GM21526 (cell line): ENCODE data around the gene CRTAC1.

Source experiments
- ATAC-seq: cut with Tn5 transposase; IDR thresholded peaks from one replicate; pipeline ENCODE4 v1.9.1; 2021; ENCODE audit warnings: moderate library complexity; ENCODE audit not compliant: unreplicated experiment, low FRiP score

The CRTAC1 gene

GRCh38 chr10:97925308-97925938 lies 105.0 kb downstream of the CRTAC1 start:
- no peak for ATAC-seq

GRCh38 chr10:97924678-97925077 lies 105.7 kb downstream of the CRTAC1 start:
- ATAC-seq, result no peak

DNA sequence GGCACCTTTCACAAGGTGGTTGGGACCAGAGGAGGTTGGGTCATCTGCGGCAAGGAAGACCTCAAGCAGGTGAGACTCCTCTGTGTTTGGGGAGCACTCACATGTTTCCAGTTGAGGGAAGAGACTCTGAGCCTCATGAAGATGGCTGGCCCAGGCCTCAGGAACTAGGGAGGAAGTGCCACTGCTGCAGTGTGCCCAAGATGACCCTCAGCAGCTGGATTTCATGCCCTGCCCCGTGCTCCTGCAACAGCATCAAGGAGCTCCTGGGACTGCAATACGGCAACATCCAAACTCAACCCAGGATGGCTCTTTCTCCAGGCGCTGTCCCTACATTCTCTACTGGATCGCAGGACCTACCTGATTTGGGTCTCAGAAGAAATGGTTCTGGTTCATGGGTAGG lies 106.9 kb downstream of the CRTAC1 start:
- no peak for ATAC-seq

GRCh38 chr10:97923057-97923456 lies 107.4 kb downstream of the CRTAC1 start:
- no peak for ATAC-seq

DNA sequence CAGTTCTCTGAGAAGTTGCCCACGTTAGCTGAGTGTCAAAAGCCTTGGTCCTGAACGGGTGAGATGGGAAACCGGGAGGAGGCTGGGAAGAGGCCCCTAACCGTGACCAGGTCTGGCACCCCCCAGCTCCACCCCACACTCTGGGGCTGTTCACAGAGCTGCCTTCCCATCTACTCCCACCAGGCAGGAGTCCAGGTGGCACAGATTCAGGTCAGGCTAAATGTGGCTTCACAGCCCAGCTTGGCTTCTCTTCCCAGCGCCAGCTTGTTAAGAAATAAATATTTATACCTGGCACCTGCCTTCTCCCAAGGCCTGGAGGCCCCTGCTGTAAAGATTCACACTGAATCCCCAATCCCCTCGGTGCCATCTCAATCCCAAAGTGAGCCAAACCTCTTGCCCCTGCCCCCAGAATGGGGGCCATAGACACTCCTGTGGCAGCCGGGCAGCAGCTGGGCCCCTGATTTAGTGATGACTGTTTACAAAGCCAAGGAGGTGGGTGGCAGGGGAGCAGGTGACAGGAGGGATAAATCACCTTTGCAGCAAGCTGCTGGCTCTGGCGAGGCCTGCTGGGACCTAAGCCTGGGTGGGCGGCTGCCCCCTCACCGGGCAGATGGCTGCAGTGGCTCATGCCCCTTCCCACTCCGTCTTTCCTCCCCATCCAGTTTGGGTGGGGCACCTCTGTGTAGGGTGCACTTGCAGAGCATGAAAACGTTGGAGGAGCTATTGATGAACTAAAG lies 108.2 kb downstream of the CRTAC1 start:
- ATAC-seq, result no peak

GRCh38 chr10:97921581-97922021 lies 108.8 kb downstream of the CRTAC1 start:
- ATAC-seq, result no peak

DNA sequence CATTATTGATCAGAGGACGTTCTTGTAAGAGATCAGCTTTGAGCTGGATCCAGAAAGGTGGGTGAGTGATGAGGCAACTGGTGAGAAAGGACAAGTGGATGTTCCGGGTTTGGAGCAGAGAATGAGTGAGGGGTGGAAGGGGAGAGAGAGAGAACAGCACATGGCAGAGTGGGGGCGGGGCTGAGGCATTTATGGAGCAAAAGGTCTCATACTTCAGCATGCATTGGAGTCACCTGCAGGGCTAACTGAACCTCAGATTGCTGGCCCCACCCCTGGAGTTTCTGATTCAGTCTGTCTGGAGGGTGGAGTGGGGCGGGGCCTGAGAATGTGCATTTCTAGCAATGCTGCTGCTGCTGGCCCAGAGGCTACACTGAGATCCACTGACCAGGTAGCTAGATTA lies 109.6 kb downstream of the CRTAC1 start:
- ATAC-seq, result no peak

- ATAC-seq, result no peak
Observed at GRCh38 chr10:97919012-97919411, 111.4 kb downstream of the CRTAC1 start.

DNA sequence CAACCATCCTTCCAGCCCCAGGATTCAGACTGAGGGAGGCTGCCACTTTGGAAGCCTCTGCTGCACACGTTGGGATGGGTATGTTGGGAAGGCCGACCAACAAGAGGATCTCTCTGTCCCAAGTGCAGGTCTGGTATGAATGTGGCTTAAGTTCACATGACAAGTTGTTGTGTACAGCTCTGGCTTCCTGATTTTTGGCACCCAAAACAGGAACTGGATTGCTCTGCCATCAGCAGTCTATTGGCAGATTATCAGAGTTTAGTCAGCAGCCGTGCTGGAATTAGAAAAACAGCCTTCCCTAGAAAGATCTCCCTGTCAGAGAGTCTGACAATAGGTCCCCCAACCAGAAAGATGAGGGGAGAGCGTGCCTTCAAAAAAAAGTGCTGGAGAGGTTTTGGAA lies 113.8 kb downstream of the CRTAC1 start:
- ATAC-seq, result no peak

DNA sequence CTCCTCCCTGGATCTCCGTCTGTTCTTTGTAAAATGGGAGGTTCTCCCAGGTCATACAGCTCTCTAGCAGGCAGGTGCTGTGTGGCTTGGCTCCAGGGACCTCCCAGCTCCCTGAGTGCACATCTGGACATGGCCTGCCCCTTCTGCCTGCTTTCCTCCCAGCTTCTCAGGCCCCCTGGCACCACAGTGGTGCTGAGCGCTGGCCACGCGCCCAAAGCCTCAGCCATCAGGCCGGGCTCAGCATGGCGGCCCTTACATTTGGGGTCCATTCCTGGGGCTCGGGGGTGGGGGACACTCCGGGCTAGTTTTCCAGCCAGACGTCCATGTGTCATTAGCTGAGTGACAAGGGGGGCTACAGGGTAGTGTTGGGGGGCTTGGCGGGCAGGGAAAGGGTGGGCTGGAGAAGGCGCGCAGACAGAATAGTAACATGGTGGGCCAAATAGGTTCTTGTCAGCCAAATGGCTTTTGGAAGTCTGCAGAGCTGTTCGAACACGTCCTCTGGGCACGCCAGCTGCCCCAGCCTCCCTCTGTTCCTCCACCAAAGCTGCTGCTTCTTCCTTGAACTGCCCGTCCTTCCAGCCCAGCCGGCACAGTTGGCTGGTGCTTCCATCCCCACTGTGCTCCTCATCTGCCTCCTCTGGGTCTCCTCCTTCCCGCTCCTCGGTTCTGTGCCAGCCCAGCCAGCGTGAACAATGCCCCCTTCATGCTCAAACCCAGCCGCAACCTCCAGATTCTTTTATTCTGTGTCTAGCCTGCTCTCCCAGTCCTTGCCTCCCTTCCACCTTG lies 114.9 kb downstream of the CRTAC1 start:
- no peak for ATAC-seq

DNA sequence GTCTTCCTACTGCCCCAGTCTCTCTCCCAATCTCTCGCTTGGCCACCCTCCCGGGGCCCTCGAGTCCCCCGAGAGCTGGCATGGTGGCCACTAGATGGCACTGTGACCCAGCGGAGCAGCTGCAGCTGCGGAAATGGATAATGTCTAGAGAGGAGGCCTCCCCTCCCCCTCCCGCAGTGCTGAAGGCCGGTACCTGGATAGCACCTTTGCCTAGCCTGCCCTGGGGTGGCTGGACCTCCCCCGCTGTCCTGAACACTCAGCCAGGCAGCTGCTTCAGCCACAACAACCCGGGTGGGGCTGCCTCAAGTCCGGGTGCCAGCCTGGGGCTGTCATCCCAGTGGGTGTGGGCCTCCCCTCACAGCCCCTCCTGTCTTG lies 115.6 kb downstream of the CRTAC1 start:
- ATAC-seq, result no peak

GRCh38 chr10:97914171-97914836 lies 116.1 kb downstream of the CRTAC1 start:
- no peak for ATAC-seq

- no peak for ATAC-seq
Observed at GRCh38 chr10:97913614-97914013, 116.8 kb downstream of the CRTAC1 start.

GRCh38 chr10:97913193-97913592 lies 117.2 kb downstream of the CRTAC1 start:
- ATAC-seq, result no peak

DNA sequence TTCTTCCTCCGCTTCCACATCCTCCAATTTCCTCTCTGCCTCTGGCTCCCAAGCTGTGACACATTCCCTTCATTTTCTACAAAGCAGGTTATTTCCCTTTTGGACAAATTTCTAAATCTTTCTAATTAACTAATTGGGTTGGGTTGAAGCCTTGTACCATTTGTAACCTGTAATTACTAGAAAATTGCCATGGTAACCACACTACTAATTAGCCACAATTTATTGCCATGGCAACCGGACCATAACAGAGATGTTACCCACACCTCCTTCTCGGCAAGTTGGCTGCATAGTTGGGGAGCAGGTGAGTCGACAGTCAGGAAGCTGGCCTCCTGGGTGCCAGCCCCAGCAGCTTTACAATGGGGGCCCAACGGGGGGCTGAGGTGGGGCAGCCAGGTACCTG lies 119.2 kb downstream of the CRTAC1 start:
- ATAC-seq, result no peak

DNA sequence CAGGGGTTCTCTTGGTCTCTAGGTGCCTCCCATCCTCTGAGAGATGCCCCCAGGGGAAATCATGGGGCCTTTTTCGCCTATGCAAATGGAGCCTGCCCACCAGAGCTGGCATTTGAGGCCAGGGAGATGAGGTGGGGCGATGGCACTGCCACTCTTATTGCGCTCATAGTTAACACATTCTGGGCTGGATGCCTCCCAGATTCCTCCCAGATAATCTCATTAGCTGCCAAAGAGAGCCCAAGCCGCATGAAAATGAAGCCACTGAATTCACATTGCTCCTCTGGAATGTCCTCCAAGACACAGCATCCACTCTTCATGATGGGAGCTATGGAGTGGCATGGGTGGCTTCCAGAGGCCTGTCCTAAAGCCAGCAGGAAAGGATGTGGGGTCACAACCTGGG lies 119.8 kb downstream of the CRTAC1 start:
- ATAC-seq, result no peak

DNA sequence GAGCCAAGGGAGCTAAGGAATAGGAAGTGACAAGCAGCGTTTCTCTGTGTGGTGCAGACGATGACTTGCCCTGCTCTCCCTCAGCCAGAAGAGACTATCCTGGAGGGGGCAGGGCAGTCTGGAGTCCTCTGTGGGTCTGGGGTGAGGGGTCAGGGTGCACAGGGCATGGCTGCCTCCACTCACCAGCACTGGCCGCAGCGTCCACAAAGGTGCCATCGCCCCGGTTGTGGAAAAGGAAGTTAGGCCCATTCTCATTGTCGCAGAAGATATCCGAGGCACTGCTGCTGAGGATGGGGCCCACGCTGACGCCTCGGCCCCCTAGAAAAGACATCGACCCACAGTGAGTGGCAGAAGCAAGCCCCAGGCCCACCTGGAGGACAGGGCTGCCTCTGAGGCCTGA lies 122.6 kb downstream of the CRTAC1 start:
- ATAC-seq, result no peak

DNA sequence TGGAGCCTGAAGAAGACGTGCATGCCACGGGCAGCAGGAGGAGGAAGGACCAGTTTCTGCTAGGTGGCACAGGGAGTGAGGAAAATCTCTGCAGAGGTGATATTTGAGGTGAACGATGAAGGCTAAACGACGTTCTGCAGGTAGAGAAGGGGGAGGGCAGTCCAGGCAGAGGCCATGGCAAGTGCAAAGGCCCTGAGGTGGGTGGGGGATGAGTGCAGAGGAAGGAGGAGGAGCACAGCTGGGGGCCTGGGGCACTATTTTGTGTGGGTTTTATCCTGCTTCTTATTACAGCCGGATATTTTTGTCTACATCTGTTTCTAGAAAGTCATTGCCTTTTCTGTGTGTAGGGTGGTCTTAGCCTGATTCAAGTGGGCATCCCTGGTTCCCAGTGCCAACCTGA lies 123.2 kb downstream of the CRTAC1 start:
- ATAC-seq, result no peak

DNA sequence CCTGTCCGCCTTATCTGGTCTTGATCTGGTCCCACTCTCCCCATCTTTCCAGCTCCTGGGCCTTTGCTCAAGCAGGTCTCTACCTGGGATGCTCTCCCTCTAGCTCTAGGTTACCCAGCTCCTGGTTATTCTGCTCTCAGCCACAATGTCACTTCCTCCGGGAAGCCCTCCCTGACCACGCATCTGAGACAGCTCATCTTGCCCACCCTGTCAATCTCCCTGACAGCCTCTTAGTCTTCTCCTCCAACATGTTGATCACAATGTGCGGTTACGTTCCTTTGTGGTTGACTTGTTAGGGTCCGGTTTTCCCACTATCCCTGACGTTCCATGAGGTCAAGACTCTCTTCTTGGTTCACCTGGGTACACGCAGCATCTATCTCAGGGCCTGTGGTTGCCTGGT lies 125.1 kb downstream of the CRTAC1 start:
- ATAC-seq, result no peak

- no peak for ATAC-seq
Observed at GRCh38 chr10:97904576-97904975, 125.8 kb downstream of the CRTAC1 start.

DNA sequence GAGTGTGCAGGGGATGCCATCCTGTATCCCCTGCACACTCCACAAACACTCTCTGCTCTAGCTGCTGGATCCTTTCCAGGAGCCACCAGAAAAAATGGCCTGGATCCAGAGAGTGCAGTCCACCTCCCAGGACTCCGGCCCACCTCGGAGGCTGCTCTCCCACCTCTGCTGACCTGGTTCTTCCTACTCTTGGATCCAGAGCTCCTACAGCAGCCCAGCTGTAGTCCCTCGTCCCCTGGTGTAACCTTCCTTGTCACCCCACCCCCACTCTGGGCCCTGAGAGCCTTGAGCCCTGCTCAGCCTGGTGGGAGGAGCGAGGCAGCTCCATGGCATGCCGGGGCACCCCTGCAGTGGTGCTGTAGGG lies 126.4 kb downstream of the CRTAC1 start:
- no peak for ATAC-seq
